ENCODE results near the gene STK39.

The STK39 gene

DNA sequence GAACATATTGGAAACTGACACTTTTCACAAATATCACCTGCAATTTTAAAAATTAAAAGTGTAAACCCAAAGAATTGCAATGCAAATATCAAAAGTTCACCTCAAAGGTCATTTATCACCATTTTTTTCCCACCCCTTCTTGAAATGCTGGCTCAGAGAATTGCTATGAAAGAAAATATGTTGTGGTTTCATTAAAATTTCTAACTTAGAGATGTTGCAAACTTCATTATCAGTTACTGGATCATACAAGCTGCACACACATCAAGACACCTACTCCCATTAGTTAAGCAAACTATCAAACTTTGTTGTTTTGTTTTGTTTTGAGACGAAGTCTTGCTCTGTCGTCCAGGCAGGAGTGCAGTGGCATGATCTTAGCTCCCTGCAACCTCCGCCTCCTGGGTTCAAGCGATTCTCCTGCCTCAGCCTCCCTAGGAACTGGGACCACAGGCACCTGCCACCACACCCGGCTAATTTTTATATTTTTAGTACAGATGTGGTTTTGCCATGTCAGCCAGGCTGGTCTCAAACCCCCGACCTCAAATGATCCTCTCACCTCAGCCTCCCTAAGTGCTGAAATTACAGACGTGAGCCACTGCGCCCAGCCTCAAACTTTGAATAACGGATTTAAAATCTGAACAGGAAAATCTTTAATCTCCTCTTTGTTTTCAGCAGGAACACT lies 37.0 kb downstream of the STK39 start:
- DNase-seq (ENCODE audit: low read depth in 2 of 2) = no peak

DNA sequence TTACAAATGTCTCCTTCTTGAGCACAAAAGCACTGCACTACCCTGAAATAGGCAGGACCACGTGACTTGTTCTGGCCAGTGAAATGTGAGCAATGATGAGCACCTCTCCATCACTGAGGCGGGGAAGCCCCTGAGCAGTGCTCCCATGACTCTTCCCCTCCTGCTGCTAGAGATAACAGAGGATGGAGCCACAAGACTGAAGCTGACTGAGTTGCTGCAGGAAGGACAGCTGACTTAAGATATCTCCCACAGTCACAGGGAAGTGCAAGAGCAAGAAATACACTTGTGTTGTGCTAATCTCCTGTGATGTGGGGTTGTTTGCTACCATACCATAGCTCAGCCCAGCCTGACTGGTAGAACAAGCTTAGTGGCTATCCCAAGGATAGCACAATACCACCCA lies 38.7 kb downstream of the STK39 start:
- DNase-seq (ENCODE audit: low read depth in 2 of 2) = no peak

DNA sequence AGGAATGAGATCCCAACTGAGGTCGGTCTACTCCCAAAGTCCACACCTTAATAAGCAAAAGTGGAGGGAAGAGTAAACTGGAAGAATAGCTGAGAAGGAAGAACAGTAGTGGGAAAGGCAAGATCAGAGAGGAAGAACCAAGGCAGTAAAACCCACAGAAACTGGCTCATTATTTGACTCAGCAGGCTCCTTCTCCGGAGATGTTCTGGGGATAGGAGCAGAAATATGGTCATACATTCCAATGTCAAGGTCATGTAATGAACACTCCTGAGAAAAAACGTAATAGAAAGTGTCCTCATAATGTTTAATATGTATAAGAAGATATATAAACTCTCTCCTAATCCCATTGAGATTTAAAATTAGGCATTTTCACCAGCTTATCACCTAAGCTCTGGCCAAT lies 39.5 kb downstream of the STK39 start:
- DNase-seq (ENCODE audit: low read depth in 2 of 2) = no peak

DNA sequence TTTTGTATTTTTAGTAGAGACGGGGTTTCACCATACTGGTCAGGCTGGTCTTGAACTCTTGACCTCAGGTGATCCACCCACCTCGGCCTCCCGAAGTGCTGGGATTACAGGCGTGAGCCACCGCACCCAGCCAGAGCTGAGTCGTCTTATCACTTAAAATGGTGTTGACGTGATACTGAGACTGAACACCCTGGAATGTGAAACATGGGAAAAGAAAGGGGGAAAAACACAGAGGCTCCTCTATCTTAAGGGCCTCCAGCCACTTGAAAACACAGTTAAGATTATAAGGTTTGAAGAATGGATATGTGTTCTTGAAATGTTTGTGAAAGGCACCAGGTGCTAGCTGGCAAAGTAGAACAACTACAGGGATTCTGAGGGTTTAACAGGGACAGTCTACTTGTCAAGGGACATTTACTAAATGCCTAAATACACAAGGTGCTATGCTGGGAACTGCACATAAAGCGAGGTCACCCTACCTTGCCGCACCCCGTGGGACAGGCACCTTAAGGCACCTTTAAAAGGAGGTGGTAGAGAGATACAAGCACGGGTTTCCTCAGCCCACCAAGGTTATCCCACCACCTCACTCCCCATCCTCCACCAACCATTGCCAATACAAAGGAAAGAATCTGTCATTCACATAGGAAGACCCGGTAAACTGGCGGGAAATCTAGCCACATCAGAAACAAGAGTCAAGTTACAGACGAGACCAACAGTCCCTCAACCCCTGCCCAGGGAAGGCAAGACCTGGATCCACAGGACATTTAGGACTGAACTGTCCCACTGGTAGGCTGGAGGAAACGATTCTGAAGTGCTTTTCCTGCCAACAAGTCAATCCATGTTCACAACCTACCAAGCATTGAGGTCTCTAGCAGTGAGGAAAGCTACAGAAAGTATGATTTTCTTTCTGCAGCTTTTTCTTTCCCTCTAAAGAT lies 43.4 kb downstream of the STK39 start:
- no peak for DNase-seq (ENCODE audit: low read depth in 2 of 2)

DNA sequence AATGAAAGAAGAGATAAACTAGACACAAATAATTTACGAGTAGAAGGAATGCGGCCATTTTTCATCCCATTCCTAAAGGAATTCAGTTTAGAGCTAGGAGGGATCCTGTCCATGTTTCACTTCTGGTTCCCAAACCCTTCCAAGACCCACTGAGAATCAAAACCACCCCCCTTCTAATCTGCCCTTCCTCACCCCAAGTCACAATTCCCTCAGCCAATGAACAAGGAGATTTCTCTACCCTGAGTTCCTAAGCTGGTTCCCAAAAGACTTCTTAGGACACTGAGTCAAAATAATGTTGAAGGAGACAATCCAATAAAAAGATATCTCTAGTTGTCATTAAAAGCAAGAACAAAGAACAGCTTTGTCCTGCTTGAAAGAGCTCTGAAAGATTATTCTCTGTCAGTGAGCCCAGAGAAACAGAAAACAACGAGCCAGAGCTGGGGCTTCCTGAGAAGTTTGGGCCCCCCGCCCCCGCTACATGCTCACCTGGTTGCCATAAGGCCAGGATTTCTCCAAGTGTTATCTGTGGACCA lies 45.7 kb downstream of the STK39 start:
- DNase-seq (ENCODE audit: low read depth in 2 of 2) = no peak

DNA sequence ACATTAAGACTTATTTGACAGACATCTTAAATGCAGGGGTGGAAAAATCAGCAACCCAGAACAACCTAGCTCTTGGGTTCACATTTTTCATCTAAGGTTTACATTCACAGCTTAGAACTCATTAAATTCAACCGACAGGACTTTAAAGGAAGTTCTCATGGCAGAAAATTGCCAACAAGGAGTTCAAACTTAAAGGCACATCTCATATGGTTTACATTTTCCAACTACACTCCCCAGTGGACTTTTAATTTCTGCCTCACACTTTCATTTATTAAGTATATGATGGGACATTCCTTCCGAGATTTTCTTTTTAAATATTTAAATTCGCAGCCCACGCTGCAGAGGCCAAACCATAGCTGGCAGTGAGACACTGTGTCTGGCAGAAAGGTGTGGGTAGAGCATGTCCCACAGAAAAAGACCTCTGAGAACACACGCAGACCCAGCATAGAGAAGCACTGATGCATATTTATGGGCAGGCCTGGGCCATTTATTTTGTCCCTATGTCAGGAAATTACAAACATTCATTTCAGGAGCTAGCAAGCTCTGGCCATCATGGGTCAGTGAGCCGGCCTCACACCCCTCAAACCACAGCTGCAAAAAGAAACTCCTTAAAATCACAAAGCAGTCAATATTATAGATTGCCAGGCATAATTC lies 46.3 kb downstream of the STK39 start:
- no peak for DNase-seq (ENCODE audit: low read depth in 2 of 2)

DNA sequence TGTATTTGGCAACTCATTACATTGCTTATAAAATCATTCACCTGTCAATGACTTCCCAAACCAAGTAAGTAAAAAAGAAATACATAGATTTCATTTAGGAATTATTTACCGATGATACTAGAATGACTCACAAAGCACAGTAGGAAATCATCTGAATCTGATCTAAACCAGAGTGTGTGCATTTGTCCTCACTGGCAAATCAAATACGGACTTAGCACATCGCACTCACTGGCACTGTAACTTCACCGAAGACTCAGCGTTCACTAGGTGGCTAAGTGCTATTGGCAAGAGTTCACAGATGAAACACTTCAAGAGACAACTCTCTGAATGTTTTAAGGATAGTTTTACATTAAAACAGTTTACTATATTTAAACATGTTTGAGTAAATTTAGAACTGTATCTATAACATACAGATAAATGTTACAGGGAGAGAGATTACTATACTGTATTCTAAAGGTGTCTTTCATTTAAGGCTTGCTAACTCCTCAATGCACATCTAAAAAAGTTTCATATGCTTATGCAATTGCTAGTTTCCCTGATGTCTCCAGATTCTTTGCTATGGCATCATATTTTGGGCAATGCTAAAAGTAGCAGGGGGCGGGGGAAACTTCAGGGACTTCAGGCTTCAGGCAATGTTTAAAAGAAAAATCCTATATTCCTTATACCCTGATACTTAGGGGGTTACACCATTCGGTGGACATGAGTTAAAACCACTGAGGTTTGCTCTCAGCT lies 48.8 kb downstream of the STK39 start:
- DNase-seq (ENCODE audit: low read depth in 2 of 2) = no peak

DNA sequence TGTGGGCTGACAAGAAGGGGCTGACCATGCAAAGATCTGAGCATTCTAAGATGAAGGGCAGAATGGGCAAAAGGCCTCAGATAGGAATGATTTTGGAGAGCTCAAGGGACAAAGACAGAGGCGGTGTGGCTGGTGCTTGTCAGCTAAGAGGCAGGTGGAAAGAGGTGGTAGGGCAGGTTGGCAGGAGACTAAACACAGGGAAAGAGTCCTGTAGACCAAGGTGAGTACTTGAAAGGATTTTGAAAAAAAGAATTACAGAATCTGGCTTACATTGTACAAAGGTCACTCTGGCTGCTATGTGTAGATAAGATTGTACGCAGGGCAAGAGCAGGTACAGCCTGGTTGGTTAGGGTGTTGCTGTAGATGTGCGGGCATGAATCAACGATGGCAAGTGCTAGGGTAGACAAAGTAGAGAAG lies 50.6 kb downstream of the STK39 start:
- DNase-seq (ENCODE audit: low read depth in 2 of 2) = no peak

DNA sequence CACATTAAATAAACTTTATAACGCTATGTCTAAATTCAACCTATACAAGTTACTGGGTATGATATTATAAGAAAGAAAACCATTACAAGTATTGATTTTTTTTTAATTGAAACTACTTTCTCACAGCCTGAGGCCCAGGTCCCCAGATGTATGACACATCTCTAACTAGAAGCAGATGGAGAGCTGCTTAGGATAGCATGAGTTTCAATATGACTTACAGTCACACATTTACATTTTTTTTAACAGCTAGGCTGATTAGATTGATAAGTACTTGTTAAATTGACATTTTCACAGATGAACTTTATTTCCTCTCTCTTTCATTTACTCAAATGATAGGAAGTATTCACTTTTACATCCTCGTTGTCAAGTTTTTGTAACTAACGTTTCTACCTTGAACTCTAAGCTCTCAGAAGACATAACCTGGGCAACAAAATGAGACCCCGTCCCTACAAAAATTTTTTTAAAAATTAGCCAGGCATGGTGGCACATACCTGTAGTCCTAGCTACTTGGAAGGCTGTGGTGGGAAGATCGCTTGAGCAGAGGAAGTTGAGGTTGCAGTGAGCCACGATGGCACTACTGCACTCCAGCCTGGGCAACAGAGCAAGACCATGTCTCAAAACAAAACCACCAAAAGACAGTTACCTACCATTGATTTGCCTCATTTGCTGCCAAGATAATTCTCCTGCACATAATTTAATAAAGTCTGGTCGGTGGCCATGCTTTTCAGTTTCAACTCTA lies 52.4 kb downstream of the STK39 start:
- DNase-seq (ENCODE audit: low read depth in 2 of 2) = no peak

DNA sequence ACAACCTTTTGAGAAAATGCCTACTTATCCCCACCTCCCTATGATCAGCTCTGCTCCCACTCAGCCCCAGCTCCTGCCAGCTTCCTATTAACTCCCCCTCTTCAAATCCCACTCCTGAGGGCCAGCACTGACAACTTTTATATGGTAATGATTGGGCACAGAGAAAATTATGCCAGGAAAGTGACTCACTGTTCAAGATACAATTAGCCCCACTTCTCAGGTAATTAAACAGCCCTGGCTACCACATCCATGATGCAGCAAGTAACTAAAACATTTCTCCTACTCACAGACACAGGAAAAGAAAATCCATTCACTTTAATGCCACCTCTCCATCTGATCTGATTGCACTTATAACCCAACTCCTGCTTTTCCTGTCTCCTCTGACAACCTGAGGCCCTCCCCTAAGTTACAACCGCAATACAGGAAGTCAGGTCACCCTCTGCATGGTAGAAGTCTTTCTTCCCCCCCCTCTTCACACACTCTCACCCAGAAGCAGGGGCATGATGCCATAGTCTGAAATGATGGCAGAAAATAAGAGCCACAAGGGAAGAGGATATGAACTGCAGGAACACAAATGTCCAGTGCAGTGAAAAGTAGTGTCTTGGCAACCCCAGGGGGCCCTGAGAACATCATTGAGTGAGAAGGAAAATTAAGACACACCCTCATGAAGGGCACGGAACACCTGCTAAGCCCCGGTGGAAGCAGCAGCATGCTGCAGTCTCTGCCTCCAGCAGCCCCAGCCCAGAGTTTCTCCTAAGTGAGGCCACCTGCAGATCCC lies 54.4 kb downstream of the STK39 start:
- no peak for DNase-seq (ENCODE audit: low read depth in 2 of 2)

DNA sequence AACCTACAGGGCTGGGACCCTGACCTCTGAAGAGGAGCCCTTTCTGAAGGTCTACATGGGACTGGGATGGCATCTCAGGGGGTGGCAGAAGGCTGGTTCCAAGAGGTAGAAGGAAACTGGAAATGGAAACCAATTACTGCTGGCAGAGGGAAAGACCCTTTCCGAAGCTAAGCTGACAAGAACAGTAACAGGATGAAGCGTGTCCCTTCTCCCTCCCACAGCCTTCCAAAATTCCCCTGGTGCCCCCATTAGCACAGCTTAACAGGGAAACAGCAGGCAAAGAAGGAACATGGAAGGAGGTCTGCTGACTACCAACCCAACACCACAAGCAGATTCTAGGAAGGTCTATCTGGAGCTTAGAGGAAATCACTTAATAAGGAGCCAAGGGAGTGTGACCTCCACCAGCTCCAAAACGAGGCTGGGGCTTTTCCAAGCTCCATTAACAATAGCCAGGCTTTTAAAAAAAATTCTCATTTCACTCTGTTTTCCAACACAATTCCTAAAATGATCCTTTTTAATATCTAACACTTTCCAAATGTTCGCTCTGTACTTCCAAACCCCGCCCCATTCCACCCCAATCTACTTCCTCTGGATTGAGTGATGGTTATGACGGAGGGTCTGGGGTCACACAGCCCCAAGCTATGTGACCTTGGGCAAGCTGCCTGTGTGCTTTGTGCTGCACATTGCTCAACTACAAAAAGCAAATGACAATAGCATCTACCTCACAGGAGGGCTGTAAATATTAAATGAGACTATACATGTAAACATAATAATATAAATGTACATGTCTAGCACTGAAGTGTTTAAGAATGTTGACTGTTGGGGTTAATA lies 55.2 kb downstream of the STK39 start:
- DNase-seq (ENCODE audit: low read depth in 2 of 2) = no peak

DNA sequence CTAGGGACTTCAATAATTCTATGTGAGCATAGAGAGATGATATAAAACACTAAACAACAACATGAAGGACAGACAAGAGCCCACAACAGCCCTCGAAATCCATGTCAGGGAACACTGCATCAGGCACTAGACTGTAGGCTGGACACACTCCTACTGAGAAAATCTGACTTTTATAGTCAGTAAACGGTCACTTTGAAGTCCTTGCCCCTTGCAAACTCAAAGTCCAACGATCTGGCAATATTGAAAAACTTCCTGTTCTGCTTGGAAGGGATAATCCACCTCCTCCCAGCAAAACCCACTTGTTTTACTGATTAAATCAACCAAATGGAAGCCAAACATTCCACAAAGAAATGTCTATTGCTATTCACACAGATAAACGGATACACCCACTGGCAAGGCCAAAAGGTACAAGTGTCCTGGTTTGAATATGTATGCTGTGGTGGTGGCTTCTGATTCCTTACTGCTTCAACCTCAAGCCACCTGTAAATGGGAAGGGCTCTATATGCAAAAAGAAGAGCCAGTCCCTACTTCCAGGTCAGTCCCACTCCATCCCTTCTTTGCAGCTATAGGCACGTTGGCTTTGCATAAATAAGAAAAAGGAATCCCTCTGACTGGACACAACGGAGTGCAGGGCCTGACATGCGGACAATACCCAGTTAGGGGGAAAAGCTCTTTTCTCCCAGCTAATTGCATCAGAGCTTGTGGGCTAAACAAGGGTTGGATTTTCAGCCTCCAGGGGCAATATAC lies 56.6 kb downstream of the STK39 start:
- DNase-seq (ENCODE audit: low read depth in 2 of 2) = no peak

DNA sequence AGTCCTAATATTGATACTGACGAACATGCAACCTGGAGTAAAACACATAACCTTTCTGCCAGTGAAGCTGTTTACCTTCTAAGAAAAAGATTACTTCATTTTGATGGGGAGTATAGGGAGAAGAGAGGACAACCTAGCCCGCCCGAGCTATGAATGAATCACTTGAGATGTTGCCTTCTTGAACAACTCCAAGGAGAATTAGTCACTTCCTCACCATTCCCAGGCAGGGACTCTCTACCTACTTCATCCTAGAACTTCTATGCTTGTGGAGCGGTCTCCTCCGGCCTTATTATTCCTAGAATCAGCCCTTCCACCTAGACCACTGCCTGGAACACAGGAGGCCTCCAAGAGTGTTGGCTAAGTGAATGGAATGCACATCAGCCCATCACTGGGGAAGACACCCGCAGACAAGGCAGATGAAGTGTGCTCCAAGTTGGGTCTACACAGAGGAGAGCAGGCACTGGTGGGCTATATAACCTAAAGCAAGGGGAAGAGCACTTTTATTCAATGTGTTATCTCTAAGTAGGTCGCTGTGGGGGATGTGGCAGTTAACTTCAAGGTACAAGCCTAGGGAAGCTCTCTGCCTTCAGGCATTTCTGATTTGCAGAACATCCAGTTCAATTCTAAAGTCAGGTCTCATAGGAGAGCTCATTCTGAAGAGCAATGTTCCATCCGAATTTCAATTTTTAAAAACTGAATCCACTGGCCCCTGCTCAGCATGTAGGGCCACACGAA lies 57.4 kb downstream of the STK39 start:
- DNase-seq (ENCODE audit: low read depth in 2 of 2) = no peak

DNA sequence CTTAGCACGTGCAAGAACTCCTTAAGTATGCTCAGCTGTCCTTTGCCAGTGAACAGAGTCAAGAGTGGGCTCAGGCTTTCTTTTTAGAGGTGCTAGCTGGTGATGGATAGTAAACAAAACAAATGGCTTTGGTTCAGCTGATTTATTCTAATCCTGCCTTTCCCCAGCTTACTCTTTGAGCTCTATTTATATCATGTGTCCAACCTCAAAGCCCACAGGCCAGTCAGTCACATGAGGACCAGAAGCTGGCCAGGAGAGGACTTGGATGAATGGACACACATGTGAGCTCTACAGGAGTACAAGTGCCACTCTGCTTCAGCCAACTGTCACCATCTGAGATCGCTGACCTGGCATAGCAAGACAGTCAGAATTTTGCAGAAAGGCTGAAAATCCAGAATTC lies 59.4 kb downstream of the STK39 start:
- DNase-seq (ENCODE audit: low read depth in 2 of 2) = no peak

DNA sequence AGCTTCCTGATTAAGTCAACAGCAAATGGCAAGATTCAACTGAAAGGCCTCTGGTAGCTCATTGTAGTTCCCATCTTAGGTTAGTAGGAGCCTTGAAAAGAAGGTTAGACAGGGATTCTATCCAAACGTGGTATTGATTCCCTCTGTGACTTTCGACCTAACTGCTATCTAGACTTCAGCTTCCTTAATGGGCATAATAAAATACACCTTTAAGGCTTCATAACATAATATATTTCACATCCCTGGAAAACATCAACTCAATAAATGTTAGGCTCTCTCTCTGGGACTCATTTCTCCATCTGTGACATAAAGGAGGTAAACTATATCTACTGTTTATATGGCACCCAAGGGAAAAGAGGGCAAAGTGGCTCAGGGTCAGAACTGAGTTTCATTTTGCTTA lies 60.9 kb downstream of the STK39 start:
- no peak for DNase-seq (ENCODE audit: low read depth in 2 of 2)

DNA sequence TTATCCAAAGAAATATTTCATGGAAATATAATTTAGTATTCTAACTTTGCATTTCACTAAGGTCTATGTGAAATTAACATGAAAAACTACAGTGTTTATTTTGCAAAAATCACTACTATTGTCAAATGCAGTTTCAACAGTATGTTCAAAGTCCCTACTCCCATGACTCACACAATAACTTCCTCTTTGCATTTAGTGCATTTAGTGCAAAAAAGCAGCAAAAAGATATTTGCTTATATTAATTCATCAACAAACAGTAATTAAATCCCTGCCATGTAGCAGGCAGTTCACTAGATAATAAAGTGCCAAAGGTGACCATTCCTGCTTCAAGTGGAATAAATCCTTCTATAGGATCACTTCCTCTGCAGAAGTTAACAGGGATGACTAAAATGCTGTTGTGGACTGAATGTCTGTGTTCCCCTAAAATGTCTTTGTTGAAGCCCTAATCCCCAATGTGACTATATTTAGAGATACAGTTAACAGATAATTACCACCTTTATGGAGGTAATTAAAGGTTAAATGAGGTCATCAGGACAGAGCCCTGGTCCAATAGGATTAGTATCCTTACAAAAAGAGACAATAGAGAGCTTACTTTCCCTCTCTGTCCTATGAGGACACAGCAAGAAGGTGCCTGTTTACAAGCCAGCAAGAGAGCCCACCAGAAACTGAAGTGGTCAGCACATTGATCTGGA lies 61.7 kb downstream of the STK39 start:
- no peak for DNase-seq (ENCODE audit: low read depth in 2 of 2)
